Endothelial cell of umbilical vein (primary cell): ENCODE measurements around the gene BRSK1.

ENCODE experiments used
- EZH2 ChIP-seq: IDR thresholded peaks from 2 replicates; pipeline ENCODE4 v1.6.1; 2012; ENCODE audit warnings: borderline replicate concordance, low read depth, mild to moderate bottlenecking, moderate library complexity, low read length, inconsistent platforms; ENCODE audit not compliant: severe bottlenecking
- GATA2 ChIP-seq: IDR thresholded peaks from 2 replicates; pipeline ENCODE4 v1.7.0; 2011; ENCODE audit warnings: low read depth, mild to moderate bottlenecking, moderate library complexity, mixed read lengths, low read length; ENCODE audit not compliant: insufficient read length, insufficient read depth
- POLR2A ChIP-seq: IDR thresholded peaks from 2 replicates; pipeline ENCODE4 v1.6.1; 2012; ENCODE audit warnings: low read depth, mild to moderate bottlenecking, control low read depth, low read length
- POLR2AphosphoS5 ChIP-seq: IDR thresholded peaks from 2 replicates; pipeline ENCODE4 v1.6.1; 2012; ENCODE audit warnings: low read depth, mild to moderate bottlenecking, control low read depth, low read length, moderate library complexity; ENCODE audit not compliant: insufficient read depth
- TF ChIP-seq, protein P1 (sequence below), 2 donors: IDR thresholded peaks; 1 replicate in 1 of 2; 2 replicates in 1 of 2; pipeline ENCODE4 v1.5.1; 2011; ENCODE audit warnings: low read length in 2 of 2, mild to moderate bottlenecking in 2 of 2, moderate library complexity in 2 of 2, control low read depth in 1 of 2, inconsistent platforms in 1 of 2, low read depth in 1 of 2; ENCODE audit not compliant: insufficient read depth in 1 of 2; ENCODE audit errors: extremely low read depth in 1 of 2

DNA sequence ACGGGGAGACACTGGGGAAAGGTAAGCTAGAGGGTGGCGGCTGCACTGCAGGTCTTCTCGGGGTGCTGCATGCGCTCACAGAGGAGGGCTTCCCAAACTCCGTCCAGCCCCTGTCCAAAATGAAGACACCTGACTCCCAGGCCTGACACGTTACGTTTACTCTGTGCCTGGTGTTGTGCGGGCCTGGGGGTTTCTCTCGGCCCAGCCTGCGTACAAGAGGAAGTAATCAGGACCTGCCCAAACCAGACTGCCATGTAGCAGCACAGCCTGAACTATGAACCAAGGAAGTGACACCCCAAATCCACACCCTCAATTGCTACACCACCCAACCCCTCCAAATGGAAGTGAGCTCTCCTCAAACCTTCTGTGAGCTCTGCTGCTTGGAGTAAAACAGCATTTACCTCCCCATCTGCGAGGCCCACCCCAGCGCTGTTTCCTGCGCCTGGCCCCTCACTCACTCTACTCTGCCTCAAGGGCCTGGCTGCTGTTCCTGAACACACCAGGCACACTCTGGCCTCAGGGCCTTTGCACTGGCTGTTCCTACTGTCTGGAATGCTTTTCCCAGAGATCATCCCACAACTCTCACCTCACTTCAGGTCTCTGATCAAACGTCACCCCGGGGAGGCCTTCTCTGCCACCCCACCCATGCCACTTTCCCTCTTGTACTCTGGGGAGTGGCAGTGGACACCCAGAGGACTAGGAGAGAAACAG, 6.9 kb upstream of the BRSK1 start:
- TF ChIP-seq EZH2 (no peak), GATA2 (no peak), POLR2A (no peak), POLR2AphosphoS5 (no peak)
- TF ChIP-seq, protein P1, sequence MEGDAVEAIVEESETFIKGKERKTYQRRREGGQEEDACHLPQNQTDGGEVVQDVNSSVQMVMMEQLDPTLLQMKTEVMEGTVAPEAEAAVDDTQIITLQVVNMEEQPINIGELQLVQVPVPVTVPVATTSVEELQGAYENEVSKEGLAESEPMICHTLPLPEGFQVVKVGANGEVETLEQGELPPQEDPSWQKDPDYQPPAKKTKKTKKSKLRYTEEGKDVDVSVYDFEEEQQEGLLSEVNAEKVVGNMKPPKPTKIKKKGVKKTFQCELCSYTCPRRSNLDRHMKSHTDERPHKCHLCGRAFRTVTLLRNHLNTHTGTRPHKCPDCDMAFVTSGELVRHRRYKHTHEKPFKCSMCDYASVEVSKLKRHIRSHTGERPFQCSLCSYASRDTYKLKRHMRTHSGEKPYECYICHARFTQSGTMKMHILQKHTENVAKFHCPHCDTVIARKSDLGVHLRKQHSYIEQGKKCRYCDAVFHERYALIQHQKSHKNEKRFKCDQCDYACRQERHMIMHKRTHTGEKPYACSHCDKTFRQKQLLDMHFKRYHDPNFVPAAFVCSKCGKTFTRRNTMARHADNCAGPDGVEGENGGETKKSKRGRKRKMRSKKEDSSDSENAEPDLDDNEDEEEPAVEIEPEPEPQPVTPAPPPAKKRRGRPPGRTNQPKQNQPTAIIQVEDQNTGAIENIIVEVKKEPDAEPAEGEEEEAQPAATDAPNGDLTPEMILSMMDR (IDR thresholded peaks at IDR 0.05; ENCODE audit: extremely low read depth in 1 of 2, insufficient read depth in 1 of 2, low read depth in 1 of 2, low read length in 2 of 2), result no peak
